AG09309 (cell line): Measurements from ENCODE around the gene APBB2.

Source experiments
- DNase-seq: peaks from one replicate; pipeline ENCODE4 v3.0.0-alpha.2; 2010; ENCODE audit warnings: low read depth
- H3K4me3 ChIP-seq: 2 replicates; pipeline ENCODE4 v1.5.1; 2011; ENCODE audit warnings: mild to moderate bottlenecking, low read depth, low read length, moderate library complexity; ENCODE audit not compliant: control insufficient read depth
- CTCF ChIP-seq: IDR thresholded peaks from 2 replicates; pipeline ENCODE4 v1.5.1; 2011; ENCODE audit warnings: mild to moderate bottlenecking, low read depth, low read length, inconsistent platforms; ENCODE audit not compliant: insufficient read depth, control insufficient read depth; ENCODE audit errors: missing control alignments

APBB2 gene

GRCh38 chr4:40871695-40872250 lies 342.6 kb downstream of the APBB2 start:
- no peak for DNase-seq
- H3K4me3 ChIP-seq: no peak overlapping the region
- no peak for TF ChIP-seq CTCF

GRCh38 chr4:40870150-40870549 lies 344.2 kb downstream of the APBB2 start:
- no peak overlapping the region for H3K4me3 ChIP-seq
- TF ChIP-seq CTCF: no peak
- DNase-seq: no peak

- no peak for DNase-seq
- no peak for TF ChIP-seq CTCF
- H3K4me3 ChIP-seq: no peak overlapping the region
Measured at GRCh38 chr4:40865696-40866095, 348.6 kb downstream of the APBB2 start.

GRCh38 chr4:40864531-40864930 lies 349.8 kb downstream of the APBB2 start:
- TF ChIP-seq CTCF: no peak
- no peak for DNase-seq
- no peak overlapping the region for H3K4me3 ChIP-seq

GRCh38 chr4:40858962-40859361 lies 355.4 kb downstream of the APBB2 start:
- H3K4me3 ChIP-seq: no peak overlapping the region
- no peak for TF ChIP-seq CTCF
- DNase-seq: no peak

GRCh38 chr4:40857956-40858355 lies 356.4 kb downstream of the APBB2 start:
- TF ChIP-seq CTCF: no peak
- no peak overlapping the region for H3K4me3 ChIP-seq
- DNase-seq: no peak

GRCh38 chr4:40856840-40857362 lies 357.4 kb downstream of the APBB2 start:
- H3K4me3 ChIP-seq: no peak overlapping the region
- no peak for DNase-seq
- TF ChIP-seq CTCF: no peak
